HG02798 (cell line): ENCODE results near the gene PPP1R11.
"Not testable (repeated sequence)": the region's sequence is repeated elsewhere in the genome, so short reads cannot be mapped to it uniquely, and the experiment has no call there.

ENCODE experiments used
- ATAC-seq: cut with Tn5 transposase; IDR thresholded peaks from one replicate; pipeline ENCODE4 v1.9.1; 2021; ENCODE audit warnings: mild to moderate bottlenecking; ENCODE audit not compliant: unreplicated experiment, poor library complexity

Gene PPP1R11

GRCh38 chr6:30093951-30094661, 27.1 kb downstream of the PPP1R11 start:
- ATAC-seq: no peak

- no peak for ATAC-seq
Measured at GRCh38 chr6:30096829-30097228, 29.8 kb downstream of the PPP1R11 start.

GRCh38 chr6:30097902-30098768, 31.1 kb downstream of the PPP1R11 start:
- no peak for ATAC-seq

GRCh38 chr6:30100154-30100553, 33.2 kb downstream of the PPP1R11 start:
- ATAC-seq: no peak

- no peak for ATAC-seq
Measured at GRCh38 chr6:30100585-30101443, 33.8 kb downstream of the PPP1R11 start.

- ATAC-seq: peak; percentile 65
Measured at GRCh38 chr6:30101444-30102413, 34.7 kb downstream of the PPP1R11 start.

- ATAC-seq: no peak
Measured at GRCh38 chr6:30102414-30102969, 35.5 kb downstream of the PPP1R11 start.

GRCh38 chr6:30102970-30103871, 36.2 kb downstream of the PPP1R11 start:
- peak; percentile 74 for ATAC-seq

- ATAC-seq: no peak
Measured at GRCh38 chr6:30103872-30104179, 36.8 kb downstream of the PPP1R11 start.

GRCh38 chr6:30104661-30105060, 37.7 kb downstream of the PPP1R11 start:
- ATAC-seq: no peak

DNA sequence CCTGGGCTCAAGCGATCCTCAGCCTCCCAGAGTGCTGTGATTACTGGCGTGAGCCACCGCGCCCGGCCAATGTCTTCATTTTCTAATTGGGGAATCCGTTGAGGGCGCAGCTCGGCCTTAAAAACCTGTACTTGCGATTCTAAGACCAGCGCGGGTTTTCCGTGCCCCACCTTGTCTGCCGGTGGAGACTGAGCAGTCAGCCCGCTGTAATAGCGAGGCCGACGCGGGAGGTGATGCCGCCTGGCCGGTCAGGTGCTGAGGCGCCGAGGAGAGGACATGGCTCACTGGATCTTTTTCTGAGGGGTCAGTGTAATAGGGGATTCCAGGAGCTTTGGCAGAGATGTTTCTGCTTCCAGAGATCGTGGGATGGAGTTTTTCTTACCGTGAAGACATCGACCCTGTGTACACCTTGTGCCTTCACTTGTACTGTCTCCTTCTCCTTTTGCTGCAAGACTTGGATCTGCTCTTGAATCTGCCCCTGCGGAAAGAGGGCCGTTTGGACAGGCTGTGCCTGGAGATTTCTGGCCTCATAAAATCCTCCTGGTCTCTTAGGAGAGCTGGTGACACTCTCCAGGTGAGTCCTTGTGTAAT, 44.4 kb downstream of the PPP1R11 start:
- ATAC-seq: no peak

- no peak for ATAC-seq
Measured at GRCh38 chr6:30112402-30112994, 45.5 kb downstream of the PPP1R11 start.

GRCh38 chr6:30113003-30113759, 46.2 kb downstream of the PPP1R11 start, which contains the start of gene TRIM31:
TSS of gene TRIM31 (minus strand) at chr6:30113090. CDS start at chr6:30112805, 285 bp downstream.
- ATAC-seq: peak; percentile 62

DNA sequence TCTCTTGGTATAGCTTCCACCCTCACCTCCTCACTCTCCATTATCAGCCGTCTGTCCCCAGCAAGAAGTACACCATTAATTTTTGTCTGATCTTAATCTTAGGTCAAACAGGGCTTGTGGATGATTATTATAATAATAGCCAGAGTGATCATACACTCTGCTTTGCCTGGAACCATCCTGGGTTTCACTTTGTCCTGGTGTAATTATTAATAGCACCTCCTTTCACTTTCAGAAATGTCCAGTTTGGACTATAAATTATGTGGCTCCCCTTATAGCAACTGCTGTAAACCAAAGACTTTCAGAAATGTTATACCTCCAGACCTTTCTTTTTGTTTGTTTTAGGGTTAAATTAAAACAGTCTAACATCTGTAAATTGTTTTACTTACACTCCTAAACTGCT, 46.8 kb downstream of the PPP1R11 start:
- no peak for ATAC-seq

- ATAC-seq: no peak
Measured at GRCh38 chr6:30116724-30117123, 49.7 kb downstream of the PPP1R11 start.

DNA sequence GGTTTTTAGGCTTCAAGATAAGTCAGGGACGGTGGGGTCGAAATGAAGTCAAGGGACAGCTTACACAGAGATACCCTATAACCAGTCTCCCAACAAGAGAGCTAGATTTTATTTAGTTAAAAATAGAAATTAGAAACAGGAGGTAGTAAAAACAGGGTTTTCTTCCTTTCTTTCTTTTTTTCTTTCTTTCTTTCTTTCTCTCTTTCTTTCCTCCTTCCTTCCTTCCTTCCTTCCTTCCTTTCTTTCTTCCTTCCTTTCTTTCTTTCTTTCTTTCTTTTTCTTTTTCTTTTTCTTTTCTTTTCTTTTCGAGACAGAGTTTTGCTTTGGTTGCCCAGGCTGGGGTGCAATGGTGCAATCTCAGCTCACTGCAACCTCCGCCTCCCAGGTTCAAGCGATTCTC, 51.7 kb downstream of the PPP1R11 start:
- ATAC-seq: not testable (repeated sequence)
